ENCODE data around the gene COG6.

The COG6 gene

GRCh38 chr13:39682788-39683187 is 27.3 kb downstream of the COG6 start:
- DNase-seq: no peak

DNA sequence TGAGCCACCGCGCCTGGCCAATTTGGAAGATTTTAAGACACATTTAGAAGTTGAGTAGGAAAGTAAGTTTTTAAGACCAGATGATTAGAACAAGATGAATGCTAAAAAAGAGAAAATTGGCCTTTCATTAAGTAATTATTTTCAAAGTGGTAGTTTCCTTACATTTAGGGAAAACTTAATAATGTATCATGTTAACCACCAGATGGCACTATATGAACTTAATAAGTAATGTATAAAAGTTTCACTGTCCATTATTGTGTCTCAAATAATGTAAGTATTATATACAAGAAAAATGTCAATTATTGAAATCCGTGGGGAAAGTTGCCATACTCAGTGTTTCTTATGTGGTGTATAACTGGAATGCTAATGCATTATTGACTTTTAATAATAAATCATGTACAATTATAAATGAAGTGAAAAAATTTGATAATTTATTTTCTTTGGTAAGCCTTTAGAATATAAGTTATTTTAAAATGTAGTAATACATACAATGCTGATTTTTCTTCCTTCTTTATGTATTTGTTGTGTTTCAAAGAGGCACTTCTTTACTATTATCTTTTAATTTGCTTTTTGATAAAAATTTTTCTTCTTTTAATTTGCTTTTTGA is 29.2 kb downstream of the COG6 start:
- DNase-seq: peak in 2 of 3 experiments; percentile 34 to 42

DNA sequence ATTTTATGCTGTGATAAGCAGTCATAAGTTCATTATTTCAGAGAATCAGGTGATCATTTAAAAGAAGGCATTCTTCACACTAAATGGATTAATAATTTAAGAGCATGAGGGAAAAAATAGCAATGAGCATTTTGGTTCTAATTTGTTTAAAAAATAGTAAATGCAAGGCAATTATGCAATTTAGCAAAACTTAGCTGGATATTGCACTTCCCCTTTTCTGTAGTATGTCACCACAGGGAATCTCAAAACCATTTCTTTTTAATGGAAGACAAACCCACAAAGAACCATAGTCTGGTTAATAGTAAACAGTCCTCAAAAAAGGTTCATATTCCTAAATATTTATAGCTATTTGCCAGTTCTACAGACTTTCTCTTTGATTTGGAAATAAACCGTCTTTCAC is 30.2 kb downstream of the COG6 start:
- DNase-seq: no peak

DNA sequence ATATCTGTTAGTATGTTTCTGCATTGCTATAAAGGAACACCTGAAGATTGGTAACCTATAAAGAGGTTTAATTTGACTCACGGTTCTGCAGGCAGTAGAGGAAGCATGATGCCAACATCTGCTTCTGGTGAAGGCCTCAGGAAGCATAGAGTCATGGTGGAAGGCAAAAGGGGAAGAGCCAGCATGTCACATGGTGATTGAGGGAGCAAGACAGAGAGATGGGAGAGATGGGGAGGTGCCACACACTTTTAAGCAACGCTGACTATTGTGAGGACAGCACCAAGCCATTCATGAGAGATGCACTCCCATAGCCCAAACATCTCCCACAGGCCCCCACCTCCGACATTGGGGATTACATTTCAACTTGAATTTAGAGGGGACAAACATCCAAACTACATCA is 32.8 kb downstream of the COG6 start:
- no peak for DNase-seq

GRCh38 chr13:39688699-39689405 is 33.4 kb downstream of the COG6 start:
- DNase-seq: no peak

DNA sequence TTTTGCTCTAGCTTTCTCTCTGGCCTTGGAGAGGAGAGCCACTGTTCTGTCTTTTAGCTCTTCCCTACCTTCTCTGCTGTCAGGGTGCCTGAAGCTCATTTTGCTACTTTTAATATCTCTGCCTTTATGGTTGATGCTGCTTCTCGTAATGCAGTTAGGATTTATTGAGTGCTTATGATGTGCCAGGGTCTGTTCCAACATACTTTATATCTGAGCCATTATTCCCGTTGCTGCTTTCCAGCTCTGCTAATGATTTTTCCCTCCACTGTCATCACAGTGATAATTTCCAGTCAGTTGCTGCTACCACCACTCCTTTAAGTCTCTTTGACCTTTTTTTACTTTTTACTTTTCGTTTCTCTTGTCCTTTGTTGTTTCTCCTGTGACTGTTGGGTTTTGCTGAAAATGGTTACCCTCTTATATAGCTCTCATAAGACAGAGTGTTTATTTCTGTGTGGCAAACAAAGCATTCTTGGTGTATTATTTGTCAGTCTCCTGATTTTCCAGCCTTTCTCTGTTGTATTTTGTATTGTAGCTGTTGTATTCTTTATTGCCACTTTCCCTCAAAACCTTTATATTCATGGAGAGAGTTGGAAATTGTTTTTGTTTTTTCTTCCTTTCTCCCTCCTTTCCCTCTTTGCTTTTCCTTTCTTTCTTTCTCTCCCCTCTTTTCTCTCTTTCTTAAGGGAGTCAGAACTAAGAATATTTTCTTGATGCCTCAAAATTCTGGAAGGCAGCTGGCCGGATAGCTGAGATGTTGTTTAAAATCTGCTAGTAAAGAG is 37.4 kb downstream of the COG6 start:
- DNase-seq: no peak

DNA sequence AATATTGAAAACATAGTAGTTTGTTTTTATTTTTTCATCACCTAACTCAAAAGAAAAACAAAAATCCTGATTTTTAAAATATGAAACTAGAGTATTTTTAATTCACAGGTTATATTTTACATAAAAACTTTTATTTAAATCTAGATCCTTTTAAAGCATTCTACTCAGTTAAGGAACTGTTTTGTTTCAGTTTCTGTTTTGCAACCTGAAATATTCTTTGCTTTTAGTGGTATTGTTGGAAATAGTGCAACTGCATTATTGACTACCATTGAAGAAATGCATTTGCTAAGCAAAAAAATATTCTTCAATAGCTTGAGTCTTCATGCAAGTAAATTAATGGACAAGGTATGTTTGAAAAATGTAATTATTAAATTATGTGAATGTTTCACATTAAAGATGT is 43.8 kb downstream of the COG6 start:
- DNase-seq: no peak

DNA sequence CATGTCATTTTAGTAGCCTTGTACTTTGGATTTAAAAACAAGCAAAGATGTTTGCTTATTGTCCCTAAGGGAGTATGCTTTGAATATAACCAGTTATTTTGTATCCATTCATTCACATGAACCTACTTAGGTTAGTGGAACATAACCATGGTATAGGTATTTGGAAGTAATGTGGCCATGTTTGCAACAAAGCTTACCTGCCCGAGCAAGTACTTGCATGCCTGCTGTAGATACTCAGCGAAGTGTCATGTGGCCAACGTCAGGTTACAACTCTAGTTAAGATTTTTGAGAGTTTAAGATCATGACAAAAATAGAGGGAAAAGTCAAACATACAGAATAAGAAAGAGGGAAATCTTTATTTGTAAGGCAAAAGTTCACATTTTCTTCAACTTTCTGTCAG is 57.2 kb downstream of the COG6 start:
- DNase-seq: no peak

DNA sequence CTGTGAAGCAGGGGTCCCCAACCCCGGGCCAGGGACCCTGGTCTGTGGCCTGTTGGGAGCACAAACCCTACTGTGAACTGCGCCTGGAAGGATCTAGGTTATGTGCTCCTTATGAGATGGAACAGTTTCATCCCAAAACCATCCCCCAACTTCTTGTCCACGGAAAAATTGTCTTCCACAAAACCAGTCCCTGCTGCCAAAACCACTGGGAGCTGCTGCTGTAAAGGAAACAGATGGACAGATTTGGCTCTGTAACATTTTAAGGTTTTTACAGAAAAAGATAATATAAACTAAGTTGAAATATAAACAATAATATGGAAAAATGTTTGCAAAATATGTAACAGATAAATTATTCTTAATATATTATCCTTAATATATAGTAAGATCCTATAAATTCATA is 73.7 kb downstream of the COG6 start:
- DNase-seq: no peak

DNA sequence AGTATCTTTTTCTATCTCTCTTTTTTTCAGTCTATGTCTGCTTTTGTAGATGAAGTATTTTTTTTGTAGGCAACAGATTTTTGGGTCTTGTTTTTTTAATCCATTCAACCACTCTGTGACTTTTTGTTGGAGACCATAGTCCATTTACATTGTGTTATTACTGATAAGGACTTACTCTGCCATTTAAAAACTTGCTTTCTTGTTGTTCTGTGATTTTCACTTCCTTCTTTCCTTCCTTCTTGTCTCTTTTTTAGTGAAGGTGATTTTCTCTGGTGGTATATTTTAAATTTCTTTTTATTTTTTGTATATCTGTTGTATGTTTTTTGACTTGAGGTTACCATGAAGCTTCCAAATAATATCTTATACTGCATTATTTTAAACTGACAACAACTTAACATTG is 79.5 kb downstream of the COG6 start:
- DNase-seq: no peak

DNA sequence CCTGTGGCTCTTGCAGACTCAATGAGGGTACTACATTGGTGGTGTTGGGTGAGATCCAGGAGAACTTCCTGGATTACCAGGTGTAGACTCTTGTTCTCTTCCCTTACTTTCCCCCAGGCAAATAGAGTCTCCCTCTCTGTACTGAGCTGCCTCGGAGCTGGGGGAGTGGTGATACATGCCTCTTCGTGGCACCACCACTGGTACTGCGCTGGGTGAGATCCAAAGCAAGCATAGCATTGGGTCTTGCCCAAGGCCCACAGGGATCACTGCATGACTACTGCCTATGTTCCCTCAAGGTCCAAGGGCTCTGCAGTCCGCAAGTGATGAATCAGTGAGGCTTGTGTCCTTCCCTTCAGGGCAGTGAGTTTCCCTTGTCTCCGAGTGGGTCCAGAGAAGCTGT is 81.6 kb downstream of the COG6 start:
- DNase-seq: no peak

DNA sequence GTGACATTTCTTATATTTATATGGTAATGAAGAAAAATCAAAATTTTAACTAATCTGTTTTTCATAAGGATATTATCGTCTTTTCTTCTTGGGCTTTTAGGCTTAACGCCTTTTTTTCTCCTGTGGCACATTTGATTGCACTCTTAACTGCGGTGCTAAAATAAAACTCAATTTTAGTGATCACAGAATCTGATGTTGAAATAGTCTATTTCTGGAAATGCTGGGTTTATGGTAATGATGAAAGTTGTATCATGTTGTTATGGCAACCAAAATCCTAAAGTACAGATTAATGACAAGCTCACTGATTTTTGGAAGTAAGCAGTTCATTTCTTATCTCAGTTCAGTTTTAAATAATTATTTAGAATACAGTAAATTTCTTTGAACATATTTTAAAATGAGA is 85.3 kb downstream of the COG6 start:
- no peak for DNase-seq

- no peak for DNase-seq
Measured at GRCh38 chr13:39748961-39749360, 93.5 kb downstream of the COG6 start.

- no peak for DNase-seq
Measured at GRCh38 chr13:39749528-39749927, 94.1 kb downstream of the COG6 start.

GRCh38 chr13:39751805-39752204 is 96.3 kb downstream of the COG6 start:
- no peak for DNase-seq

DNA sequence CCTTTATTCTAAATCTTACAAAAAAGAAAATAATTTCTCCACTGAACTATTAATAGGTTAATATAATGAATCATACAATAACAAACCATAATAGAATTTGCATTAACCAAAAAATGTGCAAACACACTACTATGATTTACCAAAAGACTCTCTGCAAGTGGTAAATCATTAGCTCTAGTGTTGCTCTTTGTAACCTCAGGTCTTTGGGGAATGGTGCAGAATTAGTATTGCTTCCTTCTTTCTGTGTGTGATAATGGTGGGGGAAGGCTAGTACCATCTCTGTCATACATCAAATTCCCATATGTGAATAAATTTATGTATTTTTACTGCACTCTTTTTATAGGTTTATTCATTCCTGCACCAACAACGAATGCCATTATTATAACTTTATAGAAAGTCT is 105.1 kb downstream of the COG6 start:
- no peak for DNase-seq

DNA sequence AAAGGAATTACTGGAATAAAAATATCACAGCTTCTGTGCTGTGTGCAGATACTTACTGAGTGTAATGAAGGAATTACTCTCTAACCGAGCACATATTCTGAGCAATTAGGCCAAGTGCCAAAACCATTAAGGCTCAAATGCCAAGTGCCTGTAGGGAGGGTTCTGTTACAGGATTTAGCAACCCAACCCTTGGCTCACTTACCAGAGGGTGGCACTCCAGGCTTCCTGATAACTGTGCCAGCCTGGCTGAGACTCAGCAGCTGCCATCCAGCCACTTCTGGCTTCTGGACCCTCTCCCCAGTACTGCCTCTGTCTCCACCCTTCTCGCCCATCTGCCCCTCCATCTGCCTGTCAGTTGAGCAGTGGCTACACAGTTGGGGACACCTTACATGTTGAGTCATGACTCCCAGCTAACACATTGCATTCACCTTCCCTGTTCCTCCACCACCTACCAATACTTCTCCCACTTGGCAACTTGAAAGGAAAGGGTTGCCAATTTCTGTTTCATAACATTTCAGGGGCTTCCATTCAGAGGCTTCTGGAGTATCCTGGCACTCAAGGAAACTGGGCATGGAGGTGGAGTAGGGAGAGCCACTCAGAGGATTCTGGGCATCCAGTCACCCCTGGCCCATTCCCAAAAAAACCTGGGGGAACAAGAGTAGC is 110.5 kb downstream of the COG6 start:
- DNase-seq: peak; percentile 54 to 84 (median 76)

DNA sequence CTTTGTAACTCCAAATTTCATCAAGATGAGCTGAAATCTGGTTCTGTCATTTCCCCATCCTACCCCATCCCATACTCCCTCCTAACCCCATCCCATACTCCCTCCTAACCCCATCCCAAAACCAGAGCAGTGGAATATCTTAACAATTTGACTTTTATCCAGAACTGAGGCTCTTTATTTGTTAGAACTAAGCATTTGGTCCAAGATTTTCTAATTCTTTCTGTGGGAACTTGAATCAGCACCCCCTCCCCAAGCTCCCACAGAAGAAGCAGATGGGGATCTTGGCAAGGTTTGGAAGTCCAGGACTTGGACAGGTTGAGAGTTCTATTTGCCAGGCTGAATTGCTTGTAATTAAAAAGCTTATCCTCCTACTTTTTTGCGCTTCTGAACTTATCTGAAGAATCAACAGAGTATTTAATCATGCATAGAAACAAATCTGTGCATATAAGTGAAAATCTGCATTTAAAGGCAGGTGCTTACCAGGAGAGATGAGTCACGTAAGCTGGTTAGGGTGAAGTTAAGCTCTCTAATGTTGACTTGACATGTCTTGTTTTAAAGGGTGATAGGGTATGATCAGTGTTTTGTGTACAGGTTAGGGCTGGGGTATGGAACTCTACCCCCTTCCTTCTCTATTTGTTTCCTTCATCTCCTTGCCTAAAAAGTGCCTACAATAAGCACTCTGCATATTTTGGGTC is 111.1 kb downstream of the COG6 start:
- DNase-seq: peak in 1 of 3 experiments; percentile 15

DNA sequence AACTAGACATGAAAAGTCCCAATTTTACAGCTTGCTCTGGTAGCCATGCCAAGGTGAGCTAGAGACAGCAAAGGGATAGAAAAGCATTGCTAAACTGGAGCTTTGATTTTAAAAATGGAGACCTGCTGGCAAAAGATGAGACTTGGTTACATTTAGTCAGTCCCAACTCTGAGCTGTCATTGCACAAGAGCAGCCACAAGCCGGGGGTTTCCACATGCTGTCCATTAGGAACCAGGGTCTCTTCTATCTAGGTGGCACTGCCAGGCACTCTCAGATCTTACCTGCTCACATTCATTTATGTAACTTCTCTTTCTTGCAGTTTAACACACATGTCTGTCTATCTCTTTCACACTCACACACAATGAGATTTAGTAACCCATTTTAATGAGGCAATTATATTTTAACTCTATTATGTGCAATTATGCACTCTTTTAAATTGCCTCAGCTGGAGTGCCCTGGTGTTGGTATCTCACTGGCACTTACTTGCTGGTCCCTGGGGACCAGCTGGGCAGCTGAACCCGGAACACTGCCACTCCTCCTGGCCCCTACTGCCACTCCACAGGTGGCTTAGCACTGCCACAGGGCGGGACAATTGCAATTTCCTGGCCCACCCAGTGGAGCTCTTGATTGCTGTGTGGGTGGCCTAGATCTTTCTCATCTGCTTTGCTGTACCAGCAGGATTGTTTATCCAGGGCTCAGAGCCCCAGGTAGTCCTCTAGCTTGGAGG is 112.5 kb downstream of the COG6 start:
- DNase-seq: peak; percentile 27 to 94 (median 83)

GRCh38 chr13:39768962-39769361 is 113.5 kb downstream of the COG6 start:
- no peak for DNase-seq

DNA sequence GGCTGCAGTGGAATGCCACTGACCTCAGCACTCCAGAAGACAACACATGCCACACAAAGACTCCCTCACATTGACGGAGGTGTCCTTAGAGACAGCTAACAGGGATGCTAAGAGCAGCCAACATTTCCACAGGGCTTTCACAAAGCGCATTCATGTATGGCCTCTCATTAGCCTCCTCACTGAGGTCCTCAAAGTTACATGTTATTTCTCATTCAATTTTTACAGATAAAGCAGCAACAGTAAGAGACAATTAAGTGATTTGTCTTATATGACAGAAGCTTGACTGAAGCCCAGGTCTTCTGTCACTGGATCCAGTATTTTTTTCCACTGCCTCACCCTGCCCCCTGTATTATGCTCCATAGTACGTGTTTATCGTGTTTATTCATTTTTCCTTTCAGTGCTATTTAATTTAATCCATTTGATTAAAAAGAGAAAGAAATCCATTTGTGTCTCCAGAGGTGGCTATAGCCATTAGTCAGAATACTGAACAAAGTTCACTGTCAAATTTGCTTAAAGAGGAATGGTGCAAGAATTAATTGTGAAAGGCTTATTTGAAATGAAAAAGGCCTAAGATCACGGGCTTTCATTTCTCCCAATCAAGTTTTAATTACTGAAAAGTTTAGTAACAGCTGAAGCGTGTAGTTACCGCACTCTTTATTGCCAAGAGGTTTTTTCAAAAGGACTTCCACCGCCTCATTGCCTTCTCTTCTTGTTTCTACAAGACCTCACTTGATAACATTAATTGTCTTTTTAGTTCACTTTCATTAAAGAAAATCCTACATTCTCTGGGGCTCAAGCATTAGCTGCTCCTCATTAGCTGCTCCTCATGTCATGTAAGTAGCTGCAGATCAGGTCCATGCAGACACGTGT is 115.0 kb downstream of the COG6 start:
- no peak for DNase-seq

Data from NCI-H1417 (cell line).